Left renal cortex interstitium (tissue), 4 donors: ENCODE measurements around the gene RPL21. TPM values are rescaled to one million over a fixed set of nuclear protein-coding genes. Genes with fewer than 3 reads are reported as not detected.
A peak's percentile ranks its signal among the peaks of the same experiment; 100 is the strongest.

ENCODE experiments used
- DNase-seq, 4 donors: peaks; one replicate each; pipeline ENCODE4 v3.0.0-alpha.2; 2013; ENCODE audit warnings: low read depth in 4 of 4, low spot score in 2 of 4, missing footprints in 1 of 4
- polyA plus RNA-seq, 4 donors: library from polyadenylated mRNA; unstranded; fragments of 120-200 nt; gene quantifications; one replicate each; pipeline ENCODE4 v1.2.1, GENCODE V29; 2013; ENCODE audit not compliant: insufficient read length in 4 of 4

Gene RPL21
- polyA plus RNA-seq, 4 donors, result 750 to 1,217 (median 830) TPM

DNA sequence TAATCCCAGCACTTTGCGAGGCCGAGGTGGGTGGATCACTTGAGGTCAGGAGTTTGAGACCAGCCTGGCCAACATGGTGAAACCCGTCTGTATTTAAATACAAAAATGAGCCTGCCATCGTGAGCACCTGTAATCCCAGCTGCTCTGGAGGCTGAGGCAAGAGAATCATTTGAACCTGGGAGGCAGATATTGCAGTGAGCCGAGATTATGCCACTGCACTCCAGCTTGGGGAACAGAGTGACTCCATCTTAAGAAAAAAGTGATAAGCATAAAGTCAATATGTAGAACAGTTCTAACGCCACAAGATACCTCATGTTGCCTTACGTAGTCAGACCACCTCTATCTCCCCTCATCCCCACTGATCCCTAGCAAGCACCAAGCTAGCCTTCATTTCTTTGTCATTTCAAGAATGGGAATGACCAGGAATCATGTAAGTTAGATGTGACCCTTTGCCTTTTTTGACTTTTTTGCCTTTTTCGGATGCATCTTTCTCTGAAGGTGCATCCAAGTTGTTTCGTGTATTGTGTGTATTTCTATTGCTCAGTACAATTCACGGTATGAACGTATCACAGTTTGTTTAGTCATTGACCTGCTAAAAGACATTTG lies 6.4 kb downstream of the RPL21 start:
- no peak for DNase-seq

DNA sequence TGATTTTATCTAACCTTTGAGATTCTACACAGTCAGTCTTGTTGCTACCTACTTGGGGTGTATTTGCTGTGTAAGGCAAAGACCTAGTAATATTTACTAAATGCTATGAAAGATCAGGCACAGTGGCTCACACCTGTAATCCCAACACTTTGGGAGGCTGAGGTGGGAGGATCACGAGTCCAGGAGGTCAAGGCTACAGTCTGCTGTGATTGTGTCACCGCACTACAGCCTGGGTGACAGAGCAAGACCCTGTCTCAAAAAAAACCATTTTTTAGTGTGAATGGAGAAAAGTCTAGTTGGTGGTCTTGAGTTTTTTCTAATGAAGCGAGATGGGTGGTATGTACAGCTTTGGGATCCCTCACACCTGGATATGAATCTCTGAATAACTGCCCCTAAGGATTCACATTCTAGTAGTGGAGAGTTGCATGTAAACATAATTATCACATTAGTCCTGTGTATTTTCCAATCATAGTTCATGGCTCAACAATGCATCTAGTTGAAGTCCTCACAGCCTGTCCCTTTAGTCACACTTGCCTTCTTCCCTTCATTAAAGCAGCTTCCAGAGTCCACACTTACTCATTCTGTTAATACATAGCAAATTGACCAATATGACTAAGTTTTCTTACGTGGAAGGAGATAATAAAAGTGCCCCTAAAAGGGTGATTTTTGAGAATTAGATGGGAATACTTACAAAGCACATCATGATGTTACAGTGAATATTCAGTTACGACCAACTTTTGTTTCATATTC lies 7.5 kb downstream of the RPL21 start:
- no peak for DNase-seq

DNA sequence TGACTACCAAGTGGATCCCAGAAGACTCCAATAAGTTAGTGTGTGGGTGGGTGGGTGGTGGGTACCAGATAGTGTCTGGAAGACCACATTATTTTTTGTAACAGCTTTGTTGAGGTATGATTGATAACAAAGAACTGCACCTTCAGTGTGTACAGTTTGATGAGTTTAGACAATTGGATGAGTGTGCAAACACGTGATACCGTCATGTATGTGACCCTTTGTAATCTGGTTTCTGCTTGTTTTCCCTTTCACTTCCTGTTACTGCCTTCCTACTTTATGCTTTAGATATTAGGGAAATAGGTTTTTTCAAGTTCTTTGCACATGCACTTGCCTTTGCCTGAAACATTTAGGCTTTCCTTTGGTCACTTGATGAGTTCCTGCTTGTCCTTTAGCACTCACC lies 8.5 kb downstream of the RPL21 start:
- DNase-seq, result no peak

DNA sequence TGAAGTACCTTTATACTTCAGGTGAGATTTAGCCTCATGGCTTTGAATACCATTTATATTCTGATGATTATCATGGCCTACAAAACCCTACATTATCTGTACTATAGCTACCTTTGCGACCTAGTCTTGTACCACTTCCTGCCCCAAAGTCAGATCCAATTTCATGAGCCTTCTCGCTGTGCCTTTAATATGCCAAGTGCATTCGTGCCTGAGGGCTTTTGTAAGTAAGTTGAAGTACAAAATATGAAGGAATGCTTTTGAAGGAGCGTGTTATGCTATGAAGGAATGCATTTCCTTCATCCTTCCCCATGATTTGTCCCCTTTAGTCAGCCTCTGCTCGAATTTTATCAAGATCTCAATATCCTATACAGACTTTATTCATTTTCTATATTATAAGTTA lies 10.0 kb downstream of the RPL21 start:
- DNase-seq, result no peak

DNA sequence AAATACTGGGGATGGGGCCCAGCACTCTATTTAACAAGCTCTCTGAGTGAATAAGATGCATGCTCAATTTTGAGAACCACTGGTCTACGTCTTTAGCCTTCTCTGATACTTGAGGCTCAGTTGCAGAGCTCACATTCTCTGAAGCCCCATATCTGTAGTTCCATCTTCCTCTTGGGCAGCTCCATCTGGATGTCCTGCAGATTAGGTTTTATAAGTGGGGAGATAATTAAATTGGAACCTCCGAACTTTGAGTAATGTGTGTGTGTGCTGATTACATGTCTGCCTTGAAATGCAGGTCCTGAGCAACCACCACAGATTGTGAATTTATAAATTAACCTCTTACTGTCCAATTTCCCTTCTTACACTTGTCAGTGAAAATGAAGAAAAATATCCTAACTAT lies 12.1 kb downstream of the RPL21 start:
- no peak for DNase-seq

DNA sequence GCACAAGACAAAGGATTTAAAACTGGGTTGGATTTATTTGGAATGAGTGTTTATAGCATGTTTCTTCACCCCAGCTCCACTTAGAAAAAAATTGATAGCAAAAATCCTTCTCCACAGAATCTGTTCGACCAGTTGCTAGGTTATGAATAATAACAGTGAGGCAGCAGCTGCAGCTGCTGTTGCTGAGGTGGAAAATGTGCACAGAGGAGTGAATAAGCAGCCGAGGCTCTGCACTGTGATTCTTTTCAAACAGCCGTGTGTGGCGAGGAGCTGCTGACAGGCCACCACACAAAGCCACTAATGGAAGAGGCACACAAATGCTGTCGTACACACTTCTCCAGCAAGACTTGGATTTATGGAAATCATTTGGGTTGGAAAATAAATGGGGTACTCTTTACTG lies 12.8 kb downstream of the RPL21 start:
- no peak for DNase-seq

DNA sequence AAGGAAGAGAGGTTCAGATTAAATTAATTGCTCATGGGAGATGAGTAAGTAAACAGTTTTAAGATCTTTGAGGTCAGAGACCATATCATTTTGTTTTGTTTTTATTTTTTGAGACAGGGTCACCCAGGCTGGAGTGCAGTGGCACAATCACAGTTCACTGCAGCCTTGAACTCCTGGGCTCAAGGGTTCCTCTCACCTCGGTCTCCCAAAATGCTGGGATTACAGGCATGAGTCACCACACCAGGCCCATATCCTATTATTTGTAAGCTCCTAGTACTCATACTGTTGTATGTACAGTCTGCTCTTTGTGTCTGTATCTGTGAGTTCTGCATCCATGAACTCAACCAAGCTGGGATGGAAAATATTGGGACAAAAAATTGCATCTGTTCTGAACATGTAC lies 13.3 kb downstream of the RPL21 start:
- DNase-seq, result no peak

DNA sequence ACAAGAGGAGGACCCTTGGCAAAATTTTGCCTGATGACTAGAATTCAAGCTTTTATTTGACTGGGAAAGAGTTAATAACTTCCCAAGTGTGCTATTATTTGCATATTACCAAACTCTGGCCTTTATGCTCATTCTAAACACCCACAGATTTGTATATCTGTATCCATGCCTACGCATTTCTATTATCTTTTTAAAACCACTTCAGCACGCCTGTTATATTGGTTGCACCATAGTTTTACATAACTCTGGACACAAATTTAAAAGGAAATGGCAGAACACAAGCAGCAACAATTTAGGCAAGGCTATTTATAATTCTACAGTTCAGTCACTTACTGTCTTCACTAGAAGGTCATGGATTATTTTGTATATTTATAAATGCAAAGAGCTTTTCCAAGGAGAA lies 15.6 kb downstream of the RPL21 start:
- DNase-seq, result no peak

DNA sequence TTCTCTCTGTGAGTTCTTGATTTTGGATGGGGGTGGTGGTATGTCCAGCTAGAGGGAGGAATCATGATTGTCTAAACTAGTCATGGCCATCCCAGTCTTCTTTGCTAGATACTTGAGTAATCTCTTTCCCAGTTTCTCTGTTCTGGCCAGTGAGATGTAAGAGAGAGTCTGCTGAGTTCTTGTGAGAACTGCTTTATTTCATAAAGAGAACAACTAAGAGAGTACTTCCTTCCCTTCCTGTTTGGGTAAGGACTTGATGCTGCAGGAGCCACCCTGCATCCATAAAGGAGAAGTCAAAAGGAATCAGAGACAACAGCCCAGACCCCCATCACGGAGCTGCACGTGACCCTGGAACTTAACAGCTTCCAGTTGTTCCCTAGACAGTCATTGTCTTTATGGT lies 16.2 kb downstream of the RPL21 start:
- DNase-seq, result no peak

DNA sequence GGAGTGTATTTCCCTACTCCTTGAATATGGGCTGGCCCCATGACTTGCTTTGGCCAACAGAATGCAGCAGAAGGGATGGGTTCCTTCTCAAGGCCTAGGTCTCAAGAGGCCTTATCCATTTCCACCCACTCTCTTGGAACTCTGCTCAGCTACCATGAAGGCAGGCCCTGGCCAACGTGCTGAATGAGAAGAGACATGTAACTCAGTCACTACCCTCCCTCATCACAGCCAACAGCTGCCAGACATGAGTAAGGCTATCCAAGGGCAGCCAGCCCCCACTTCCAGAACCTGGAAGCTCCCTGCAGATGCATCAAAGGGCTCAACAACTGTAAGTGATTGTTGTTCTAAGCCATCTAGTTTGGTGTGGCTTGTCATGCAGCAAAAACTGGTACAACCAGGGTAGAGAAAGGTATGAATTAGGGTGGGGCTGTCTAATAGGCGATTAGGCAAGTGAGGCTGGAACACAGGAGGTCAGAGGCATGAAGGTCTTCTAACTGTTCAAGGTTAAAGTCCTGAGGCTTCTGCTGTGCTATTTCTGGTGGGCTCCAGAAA lies 17.8 kb downstream of the RPL21 start:
- no peak for DNase-seq

DNA sequence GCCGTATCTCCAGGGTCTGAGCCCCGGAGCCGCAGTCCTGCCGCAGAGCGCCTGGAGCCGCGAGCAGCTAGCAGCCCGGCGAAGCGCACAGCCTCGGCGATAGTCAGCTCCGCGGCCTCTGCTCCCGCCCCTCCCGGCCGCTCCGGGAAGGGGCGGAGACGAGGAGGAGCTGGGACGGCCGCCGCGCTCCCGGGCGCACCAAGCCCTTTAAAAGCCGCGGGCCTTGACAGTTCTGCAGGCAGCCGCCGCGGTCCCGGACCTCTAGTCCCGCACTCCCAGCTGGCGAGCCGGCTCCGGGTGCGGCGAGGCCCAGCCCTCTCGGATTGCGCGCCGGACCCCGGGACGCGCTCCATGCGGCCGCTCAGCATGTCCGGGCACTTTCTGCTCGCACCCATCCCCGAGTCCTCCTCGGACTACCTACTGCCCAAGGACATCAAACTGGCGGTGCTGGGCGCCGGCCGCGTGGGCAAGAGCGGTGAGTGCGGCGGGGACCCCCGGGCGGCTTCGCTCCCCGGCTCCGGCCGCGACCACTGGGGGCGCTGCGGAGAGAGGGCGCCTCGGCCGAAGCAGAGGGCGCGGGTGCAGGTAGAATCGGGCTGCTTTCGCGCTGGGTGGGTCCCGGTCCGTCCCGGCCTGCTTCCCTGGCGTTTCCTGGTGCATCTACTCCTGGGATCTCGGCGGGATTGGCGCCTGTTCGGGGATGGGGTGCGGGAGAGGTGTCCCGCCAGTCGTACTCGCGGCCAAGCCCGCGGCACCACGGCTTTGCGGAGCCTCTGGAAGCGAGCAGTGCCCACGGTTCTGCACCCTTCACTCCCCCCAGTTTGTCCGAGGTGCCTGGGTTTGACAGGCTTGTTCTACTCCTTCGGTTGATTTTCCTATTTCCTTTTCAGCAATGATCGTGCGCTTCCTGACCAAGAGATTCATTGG lies 19.5 kb downstream of the RPL21 start, which contains the start of gene RASL11A:
TSS of gene RASL11A (plus strand) at position 237 of the 927 bp plus-strand sequence. CDS start at position 352, 115 bp downstream.
- DNase-seq, result peak in 3 of 4 donors; percentile 60 to 80 (median 75)

DNA sequence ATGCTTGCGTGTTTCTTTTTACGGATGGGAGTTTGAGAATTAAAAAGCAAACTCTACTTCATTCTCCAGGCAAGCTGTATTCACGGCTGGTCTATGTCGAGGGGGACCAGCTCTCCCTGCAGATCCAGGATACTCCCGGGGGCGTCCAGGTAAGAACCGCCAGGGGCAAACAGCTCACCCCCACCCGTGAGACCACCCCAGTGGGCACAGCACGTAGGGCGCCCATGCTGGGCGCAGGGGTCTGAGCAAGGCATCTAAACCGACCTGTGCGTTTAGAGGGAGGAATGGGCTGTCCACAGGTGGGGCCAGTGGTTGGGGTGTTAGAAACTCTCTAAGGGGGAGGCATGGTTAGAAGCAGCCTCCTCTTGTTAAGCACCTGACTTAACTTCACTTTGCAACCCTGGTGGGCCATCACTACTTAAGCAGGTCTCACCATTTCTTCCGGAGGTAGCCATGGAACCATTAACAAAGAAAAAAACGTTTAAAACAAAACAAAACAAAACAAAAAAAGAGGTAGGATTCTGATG lies 20.3 kb downstream of the RPL21 start:
- DNase-seq, result no peak

DNA sequence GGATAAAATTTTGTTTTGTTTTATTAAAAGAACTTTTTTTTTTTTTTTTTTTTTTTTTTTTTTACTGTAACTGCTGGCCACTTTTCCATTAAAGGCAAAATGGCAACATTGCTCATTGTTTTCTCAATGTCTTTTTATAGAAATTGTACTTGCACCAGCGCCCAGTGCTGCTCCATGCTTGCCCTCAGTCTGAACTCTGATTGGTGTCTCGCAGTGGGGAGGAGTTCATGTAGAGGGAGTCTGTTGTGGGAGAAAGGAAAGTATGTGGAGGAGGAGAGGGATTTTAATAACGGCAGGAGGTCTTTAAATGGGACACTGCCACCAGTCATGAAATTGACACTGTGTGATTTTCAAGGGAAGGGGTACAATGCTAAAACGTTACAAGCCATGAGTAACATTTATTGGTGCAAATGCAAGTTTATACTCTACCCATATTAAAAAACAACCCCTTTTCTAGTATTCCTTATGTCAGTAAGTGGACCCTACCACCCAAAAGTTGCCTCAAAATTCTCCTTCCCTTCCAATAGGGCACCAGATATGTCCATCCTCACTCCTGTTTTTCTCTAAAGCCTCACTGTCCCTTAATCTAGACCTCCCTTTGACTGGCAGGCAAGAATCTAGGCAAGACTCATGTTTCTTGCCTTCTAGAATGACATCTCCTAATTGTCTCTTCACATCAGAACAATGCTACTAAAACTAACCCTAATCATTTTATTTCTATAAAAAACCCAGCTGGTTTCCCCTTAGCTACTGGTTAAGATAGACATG lies 22.5 kb downstream of the RPL21 start:
- DNase-seq, result no peak

DNA sequence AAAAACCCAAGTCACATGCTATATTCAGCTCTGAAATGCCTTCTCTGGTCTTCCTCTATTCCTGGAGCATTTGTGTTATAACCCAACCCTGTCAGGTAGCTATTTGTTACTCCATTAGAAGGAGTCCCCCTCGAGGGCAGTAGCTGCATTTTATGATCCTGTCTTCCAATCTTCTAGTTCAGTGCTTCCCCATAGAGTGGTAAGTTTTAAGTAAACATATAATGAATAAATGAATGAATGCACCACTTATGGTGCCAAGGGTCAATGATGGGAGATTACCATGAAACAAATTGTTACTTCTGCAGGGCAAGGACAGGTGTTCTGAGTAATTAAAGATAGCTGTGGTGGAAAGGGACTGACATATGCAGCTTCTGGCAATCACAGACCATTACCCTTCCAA lies 23.3 kb downstream of the RPL21 start:
- no peak for DNase-seq

DNA sequence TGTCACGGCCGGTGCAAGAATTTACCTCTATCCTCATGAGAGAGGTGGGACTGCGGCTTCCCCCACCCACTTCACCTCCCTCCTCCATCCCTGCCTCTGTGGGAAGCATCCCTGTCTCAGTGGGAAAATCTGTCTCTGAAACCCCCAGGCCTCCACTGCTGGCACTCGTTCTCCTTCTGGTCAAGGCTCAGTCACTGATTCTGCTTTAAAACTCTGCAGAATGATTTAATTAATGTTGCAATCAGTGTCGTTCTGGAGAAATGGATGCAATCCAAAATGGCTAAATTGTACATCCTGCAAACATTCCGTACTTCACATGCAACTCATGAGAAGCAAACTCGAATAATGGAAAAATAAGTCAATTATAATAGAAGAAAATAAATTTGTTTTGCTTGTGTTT lies 24.8 kb downstream of the RPL21 start:
- DNase-seq, result no peak

DNA sequence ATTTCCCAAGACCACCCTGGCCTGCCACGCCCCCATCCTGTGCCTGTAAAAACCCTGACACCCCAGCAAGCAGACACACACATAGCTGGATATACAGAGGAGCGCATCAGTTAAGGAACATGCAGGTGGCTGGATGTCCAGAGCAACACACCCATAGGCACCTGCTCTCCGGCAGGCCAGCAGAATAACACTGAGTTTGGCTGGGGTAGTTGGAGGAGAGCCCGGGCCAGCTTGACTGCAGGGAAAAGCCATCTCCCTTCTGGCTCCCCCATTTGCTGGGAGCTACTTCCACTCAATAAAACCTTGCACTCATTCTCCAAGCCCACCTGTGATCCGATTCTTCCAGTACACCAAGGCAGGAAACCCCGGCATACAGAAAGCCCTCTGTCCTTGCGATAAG lies 28.1 kb downstream of the RPL21 start:
- DNase-seq, result no peak

DNA sequence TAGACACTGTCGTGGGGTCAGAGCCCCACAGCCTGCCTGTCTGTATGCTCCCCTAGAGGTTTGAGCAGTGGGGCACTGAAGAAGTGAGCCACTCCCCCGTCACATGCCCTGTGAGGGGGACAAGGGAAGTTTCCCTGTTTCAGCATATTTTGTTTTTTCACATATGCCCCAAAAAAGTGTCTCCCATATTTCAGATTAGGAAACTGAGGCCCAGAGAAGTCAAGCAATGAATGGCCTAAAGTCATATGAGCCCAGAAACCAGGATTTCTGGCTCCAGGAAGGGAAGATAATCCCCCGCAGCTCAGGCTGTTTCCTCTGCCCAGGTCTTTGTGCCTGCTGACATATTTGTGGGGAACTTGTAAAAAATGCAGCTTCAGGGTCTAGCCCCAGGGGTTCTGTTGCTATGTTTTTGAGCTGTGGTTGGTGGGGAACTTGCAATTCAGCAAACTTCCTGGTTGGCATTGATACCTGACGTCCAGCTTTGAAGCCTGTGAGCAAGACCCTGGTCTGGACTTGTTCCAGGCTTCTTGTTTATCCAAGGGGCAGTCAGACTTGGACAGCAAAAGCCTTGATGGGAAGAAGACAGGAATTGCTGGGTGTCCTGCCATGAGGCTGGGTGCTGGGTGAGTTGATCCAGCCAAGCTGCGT lies 28.8 kb downstream of the RPL21 start:
- DNase-seq, result no peak

DNA sequence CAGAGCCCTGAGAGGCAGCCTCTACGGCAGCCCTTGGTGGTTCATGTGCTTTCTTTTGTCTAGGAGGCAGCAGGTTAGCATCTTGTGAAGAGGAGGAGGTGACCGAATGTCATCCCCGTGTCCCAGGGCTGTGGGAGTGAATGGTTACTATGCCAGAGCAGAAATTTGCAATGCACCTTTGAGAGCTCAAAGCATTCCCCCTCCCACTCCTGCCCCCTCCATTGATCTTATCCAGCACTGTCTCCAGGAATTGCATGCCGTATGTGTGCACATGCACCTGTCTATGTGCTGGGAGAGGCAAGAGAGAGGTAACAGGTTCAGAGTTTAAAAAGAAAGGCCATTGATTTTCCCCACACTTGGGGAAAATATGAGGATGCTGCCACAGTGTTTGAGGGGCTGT lies 29.5 kb downstream of the RPL21 start:
- no peak for DNase-seq

DNA sequence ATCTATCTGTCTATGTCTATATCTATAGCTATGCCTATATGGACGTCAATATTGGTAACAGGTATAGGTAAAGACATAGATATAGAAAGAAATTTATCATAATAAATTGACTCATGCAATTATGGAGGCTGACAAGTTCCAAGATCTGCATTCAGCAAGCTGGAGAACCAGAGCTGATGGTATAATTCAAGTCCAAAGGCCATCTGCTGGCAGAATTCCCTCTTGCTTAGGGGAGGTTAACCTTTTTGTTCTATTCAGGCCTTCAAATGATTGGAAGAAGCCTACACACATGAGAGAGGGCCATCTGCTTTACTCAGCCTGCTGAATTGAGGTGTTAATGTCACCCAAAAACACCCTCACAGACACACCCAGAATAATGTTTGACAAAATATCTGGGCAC lies 30.1 kb downstream of the RPL21 start:
- no peak for DNase-seq
